ENCODE data around the gene TBC1D21.

Gene TBC1D21, protein sequence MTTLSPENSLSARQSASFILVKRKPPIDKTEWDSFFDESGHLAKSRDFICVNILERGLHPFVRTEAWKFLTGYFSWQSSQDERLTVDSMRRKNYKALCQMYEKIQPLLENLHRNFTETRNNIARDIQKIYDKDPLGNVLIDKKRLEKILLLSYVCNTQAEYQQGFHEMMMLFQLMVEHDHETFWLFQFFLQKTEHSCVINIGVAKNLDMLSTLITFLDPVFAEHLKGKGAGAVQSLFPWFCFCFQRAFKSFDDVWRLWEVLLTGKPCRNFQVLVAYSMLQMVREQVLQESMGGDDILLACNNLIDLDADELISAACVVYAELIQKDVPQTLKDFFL

DNA sequence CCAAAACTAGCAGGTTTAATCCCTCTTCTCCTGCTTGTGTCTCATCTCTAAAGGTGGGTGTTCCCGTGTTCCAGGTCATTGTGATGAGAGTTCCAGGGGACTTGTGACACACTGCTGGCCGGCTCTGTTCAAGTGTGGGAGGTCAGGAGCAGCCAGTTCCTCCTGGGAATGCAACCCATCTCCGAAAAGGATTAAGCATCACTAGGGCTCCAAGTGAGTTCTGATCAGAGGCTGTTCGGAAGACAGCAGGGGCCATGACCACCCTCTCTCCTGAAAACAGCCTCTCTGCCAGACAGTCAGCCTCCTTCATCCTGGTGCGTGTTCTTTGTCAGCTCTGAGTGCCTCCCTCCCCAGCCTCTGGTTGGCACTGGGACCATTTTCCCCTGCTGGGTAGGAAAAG, at the start of gene TBC1D21:
Gene TBC1D21 (plus strand): TSS at position 109 of the 400 bp plus-strand sequence. CDS start 146 bp downstream, at position 255.
- DNase-seq (ENCODE audit: low read depth): no peak

DNA sequence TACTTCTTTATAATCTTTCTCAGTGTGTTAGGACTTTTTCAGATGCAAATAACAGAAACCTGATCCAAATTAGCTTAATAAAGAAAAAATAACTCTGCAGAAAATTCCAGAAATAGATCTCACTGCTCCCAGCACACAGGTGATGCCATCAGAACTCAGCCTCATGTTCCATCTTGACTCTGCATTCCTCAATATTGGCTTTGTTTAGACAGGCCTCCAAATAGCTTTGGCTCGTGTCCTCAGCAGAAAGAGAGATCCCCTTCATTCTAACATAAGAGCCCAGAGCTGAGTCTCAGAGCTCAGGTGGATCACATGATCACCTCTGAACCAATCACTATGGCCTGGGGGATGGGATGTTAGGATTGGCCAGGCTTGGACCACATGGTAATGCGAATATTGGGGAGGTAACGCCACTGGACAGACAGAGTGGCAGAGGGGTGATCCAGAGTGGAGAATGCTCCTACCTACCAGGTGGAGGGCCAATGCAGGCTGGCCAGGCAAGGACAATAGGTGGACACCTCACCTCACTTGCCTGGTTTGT, 46.6 kb upstream of the TBC1D21 start:
- no peak for DNase-seq (ENCODE audit: low read depth)

DNA sequence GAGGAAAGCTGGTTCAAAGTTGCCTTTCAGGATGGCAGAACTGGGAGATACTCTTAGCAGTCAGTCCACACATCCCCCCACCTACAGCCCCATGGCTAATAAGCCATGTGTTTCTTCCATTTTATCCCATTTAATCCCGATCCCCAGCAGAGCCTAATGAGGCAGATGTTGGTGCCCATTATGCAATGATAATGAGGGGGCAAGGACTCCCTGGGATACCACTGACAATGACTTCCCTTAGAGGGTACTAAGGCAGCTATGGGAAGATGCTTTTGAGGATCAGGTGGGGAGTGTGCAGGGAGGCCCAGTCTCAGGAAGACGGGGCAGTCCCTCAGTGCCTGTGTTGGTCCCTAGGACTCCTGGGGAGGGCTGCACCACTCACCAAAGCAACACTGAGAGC, 43.8 kb upstream of the TBC1D21 start:
- no peak for DNase-seq (ENCODE audit: low read depth)

DNA sequence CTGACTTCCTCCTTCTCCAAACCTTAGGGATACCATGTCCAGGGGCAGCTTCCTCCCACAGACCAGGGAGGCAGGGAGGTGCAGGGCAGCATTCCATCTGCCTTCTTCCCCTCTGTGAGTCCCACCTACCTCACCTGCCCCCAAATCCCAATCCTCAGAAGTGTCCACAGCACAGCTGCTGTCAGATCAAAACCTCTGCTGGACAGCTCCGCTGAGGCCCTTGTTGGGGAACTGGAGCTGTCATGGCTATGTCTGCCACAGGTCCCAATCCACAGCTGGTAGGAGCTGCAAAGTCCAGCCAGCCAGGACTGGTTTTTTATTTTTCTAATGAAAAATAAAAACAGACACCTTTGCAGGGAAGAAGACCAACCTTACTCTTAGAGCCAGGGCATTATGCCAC, 40.7 kb upstream of the TBC1D21 start:
- DNase-seq (ENCODE audit: low read depth): no peak

DNA sequence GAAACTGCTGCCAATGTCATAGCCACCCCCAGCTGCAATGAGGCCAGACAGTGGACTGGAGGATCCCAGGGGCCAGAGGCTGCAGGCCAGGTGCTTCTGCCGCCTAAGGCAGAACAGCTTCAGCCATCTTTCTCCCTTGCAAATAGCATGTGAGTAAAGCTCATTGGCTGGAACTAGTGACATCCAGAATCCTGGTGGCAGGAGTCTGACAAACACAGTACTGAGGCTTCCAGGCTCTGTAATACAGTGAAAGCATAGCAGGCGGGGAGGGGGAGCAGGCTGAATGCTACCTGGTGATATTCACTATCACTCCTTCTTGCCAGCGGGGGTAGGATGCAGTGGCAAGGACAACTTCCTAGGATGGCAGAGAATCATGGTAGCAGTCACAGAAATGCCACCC, 36.5 kb upstream of the TBC1D21 start:
- no peak for DNase-seq (ENCODE audit: low read depth)

DNA sequence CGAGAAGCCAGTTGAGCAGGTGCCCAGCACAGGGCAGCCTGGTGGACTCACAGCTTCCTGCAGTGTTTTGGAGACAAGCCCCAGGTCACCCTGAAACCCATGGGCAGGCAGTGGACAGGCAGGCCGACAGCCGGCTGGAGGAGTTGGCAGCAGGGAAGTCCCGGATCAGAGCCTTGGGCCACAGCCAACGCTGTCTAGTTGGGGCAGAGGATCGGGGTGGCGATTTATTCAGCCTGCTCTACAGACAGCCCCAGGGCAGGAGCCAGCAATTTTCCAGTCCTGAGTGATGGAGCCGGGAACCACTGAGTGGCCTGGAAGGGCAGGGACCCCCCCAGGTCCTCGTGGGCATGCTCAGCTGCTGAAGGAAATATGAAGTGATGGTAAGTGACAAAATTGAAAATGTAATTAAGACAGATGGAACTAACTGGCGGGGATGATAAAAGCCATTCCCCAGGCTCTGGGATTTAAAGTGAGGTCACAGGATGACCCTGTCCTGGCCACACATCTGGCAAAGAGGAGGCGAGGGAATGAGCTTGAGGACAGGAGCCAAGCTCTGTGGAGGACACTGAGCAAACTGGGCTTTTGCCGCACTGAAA, 34.4 kb upstream of the TBC1D21 start:
- DNase-seq (ENCODE audit: low read depth): peak; percentile 11

DNA sequence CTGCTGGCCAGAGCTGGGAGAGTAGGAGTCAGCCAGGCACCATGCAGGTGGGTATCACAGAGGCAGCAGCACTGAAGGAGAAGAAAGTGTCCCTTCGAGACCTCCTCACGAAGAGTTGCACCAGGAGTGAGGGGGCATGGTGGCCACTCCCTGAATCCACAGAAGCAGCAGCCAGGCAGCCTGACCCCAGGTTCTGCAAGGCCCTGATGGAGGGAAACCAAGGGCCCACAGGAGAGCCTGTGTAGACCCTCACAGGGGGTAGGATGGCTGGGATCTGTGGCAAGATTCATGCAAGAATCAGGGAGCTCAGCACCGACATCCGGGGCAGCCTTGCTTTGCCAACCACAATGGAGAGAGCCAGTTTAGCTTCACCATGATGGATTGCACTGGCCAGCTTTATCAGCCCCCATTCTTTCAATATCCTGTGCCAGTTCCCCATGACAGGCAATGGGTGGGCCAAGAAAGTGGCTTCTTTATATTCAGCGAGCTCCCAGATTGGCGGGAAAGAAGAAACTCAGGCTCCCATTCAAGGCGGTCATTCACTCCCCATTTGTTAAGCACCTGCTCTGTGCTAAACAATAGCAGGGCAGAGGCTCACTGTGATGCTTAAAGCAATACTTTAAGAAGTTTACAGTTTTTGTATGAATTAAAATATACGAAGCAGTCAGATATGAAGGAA, 33.5 kb upstream of the TBC1D21 start:
- no peak for DNase-seq (ENCODE audit: low read depth)

DNA sequence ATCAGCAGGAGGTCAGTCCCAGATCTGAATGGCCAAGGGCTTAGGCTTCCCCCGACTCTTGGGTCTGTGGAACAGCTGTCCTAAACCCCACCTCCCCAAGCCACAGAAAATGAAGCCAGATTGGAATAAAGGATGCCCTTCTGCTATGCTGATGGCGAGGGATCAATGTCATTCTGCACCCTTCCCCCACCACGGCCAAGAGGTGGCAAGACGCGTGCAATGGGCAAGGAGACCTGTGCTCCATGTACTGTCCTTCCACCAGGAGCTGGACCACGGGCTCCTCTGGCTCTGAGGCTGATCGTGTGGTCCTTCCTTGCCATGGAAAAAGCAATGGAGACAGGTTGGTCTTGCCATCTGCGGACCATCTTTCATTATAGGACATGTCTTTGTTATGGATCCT, 32.6 kb upstream of the TBC1D21 start:
- no peak for DNase-seq (ENCODE audit: low read depth)

DNA sequence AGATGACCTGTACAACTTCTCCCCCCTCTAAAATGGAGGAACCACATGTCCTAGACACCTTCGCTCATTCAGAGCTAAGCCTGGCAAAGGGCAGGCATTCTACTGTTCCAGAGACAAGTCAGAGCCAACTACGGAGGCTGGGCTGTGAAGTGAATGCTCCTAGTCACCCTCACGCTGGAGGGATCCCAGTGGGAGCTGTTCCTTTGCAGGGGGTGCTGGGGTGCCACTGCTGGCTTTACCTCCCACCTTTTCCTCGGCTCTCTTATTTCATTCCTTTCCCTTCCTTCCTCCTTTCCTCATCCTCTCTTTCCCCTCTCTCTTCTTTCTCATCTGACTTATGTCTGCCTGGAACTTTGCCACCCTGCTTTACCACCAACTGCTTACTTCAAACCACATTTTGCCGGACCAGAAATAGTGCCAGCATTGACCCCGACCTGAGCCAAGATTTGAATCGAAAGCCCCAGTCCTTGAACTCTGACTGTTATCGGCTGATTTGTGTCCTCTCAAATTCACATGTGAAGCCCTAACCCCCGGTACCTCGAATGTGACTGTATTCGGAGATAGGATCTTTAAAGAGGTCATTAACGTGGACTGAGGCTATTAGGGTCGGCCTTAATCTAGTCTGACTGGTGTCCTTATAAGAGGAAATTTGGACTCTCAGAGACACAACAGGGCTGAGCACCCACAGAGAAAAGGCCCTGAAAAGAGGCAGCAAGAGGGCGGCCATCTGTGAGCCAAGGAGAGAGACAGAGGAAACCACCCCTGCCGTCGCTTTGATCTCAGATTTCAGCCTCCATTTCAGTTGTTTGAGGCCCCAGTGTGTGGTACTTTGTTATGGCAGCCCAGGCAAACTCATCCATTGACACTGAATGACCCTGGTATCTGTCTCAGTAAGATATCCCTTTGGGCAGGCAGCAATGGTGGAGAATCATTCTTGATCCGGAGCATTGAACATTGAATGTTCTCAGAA, 31.3 kb upstream of the TBC1D21 start:
- DNase-seq (ENCODE audit: low read depth): no peak

DNA sequence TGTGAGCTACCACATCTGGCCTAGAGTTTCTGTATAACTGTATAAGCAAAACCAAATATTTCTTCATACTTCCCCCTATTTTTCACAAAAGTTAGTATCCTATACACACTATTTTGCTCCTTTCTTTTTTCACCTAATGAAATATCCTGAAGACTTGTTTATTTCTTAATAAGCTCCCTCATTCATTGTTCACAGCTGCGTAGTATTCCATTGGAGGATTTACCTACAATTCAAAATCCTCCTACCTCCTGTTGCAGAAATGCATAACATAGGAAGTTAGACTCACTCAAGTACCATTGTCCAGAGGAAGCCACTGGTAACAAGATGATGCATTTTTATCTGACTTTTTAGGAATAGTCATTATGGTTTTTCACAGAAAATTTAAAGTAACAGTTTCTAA, 29.6 kb upstream of the TBC1D21 start:
- no peak for DNase-seq (ENCODE audit: low read depth)

DNA sequence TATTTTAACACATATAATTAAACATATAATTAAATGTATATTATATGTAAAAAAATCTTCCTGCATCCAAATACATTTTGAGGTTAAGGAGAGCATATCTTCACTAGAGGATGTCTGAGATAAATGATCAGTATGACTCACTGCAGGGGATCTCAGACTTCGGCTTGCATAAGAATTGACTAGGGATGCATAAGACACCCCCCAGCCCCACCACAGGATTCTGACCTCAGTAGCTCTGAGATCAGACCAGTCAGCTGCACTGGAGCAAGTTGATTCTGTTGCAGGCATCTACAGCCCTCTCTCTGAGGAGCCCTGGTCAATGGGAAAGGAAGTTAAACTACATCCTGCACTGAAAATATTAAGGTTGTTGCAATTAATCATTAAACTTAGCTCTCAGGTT, 29.0 kb upstream of the TBC1D21 start:
- DNase-seq (ENCODE audit: low read depth): peak; percentile 82

DNA sequence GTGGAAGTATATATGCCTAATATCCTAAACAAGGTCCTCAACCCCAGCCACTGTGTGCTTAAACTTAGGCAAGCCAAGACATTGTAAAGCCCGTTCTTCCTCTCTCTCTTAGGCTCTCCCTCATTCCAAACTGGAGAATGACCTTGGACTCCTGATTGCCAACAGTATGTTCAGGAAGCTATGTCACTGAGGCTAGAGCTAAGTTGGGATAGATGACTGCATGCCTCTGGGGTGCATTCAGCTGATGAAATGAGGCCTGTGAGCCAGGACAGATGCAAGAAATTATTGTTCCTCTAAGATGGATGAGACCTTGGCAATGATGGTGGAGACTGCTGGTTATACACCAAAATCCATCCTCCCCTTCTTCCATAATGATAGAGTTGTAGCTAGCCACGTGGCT, 27.9 kb upstream of the TBC1D21 start:
- DNase-seq (ENCODE audit: low read depth): no peak

DNA sequence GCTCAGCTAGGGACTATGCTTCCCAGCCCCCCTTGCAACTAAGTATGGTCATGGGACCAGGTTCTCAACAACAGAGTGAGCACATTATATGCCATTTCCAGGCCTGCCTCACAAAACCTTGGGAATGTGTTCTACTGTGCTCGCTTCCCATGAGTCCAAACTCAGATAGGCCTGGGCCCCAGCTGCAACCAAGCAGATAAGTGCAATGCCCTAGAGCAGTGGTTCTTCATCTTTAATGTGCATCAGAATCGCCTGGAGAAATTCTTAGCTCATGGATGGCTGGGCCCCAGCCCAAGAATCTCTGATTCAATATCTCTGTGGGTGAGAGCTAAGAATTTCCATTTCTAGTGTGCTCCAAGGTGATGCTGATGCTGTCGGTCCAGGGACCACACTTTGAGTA, 27.5 kb upstream of the TBC1D21 start:
- no peak for DNase-seq (ENCODE audit: low read depth)

DNA sequence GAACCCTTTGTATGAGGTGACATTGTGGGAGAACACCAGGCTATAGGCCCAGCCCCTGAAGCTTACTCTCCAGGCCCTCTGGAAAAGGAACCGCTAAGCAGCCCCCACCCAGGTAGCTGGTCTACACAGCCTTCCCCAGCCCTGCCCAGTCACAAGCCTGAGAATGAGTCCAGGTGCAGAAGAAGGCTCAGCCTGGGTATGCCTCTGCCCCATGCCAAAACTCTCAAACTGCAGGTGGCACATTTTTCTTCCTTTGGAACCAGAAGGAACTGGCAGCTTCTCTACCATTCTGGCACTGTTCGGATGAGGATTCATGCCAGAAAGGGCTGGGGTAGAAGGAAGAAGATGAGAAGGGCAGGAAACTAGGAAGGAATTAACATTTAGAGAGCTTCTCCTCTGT, 23.7 kb upstream of the TBC1D21 start:
- DNase-seq (ENCODE audit: low read depth): no peak

DNA sequence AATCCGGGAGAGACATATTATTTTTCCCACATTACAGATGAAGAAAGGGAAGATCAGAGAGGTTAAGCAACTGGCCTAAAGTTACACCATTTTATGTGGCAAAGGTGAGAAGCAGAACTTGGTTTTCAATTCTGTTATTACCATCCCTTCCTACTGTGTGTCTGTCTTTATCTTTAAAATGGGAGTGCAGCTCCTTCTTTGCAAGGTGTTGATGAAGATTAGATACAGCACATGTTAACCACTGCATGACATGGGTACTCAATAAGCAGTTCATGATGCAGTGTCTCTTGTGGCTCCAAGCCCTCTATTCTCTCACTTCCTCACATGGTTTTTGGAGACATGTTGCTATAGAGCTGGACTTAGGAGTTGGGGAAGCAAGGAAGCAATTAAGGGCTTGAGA, 23.1 kb upstream of the TBC1D21 start:
- no peak for DNase-seq (ENCODE audit: low read depth)

DNA sequence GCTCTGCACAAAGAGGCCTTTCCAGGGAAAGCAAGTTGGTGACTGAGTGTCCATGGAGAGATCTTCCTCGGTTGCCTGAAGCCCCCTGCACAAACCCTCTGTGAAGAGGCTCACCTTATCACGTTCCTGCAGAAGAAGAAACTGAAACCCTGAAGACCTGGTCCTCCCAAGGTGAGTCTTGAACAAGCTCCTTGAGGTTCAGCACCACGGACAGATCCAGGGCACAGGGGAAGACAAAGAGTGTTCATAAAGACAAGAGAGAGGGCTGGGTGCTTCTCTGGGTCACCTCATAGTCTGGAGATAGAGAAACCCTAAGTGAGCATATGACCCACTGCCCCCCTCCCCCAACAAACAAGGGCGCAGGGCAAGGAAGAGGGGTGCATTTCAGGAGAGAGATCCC, 21.7 kb upstream of the TBC1D21 start:
- peak; percentile 60 for DNase-seq (ENCODE audit: low read depth)

DNA sequence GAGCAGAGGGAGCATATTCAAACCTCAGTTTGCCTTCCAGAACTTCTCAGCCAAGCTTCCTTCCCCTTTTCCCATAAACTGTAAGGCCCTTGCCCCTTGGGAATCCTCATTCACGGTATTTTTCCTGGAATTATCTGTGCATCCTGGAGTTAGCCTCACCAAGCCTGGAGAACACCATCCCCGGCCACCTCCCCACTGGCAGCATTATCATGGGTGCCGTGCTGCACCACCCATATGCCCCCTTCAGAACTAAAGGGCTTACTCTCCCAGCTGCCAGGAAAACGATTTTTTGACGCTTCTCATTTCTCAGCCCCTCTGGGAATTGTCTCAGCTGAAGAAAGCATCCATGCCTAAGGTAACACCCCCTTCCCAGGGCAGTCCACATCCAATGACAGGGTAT, 20.9 kb upstream of the TBC1D21 start:
- no peak for DNase-seq (ENCODE audit: low read depth)

DNA sequence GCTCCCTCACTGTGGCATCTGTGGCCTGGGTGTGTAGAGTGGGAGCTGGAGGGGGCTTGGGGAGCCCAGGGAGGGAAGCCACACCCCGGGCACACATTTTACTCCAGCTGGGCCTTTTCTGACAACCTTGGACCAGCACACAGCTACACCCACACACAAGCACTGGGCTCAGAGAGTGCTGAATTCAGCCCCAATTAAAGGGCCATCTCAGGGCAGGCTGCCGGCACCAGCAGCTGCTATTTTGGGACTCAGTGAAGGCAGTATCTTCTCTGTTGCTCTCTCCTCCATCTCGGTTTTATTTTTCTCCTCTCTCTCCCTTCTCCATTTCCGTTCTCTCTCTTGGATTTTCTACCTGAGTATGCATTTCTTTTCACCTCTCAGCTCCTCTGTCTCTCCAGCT, 19.1 kb upstream of the TBC1D21 start:
- DNase-seq (ENCODE audit: low read depth): no peak

DNA sequence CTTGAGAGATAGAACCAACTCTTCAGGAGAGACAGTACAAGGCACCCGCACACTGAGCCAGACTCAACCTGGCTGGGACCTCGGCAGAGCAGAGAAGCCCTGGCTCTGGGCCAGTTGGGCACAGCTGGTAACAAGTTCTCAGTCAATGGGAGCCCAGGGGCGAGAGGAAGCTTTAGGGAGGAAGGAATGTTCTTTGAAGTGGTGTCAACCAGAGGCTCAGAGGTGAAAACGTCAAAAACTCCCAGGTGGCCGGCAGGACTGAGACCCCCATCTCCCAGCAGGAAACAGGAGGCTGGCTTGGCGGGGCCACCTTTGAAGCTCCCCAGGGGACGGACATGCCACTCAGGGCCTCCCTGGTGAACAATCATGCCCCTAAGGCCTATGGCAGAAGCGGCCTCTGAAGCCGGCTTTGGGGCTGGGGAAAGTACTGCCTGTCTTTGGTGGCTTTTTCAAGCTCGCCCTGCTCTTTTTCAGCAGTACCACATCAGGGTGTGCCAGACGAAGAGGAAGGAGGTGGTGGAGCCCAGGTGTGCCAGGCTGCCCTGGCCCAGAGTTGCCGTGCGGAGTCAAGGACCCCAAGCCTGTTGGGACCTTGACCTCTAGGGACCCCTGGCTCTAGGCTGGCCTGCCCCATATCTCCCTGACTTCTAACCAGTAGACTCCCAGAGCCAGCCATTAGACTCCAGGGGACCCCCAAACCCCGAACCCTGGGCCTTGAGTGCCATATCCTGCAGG, 16.7 kb upstream of the TBC1D21 start:
- DNase-seq (ENCODE audit: low read depth): no peak

DNA sequence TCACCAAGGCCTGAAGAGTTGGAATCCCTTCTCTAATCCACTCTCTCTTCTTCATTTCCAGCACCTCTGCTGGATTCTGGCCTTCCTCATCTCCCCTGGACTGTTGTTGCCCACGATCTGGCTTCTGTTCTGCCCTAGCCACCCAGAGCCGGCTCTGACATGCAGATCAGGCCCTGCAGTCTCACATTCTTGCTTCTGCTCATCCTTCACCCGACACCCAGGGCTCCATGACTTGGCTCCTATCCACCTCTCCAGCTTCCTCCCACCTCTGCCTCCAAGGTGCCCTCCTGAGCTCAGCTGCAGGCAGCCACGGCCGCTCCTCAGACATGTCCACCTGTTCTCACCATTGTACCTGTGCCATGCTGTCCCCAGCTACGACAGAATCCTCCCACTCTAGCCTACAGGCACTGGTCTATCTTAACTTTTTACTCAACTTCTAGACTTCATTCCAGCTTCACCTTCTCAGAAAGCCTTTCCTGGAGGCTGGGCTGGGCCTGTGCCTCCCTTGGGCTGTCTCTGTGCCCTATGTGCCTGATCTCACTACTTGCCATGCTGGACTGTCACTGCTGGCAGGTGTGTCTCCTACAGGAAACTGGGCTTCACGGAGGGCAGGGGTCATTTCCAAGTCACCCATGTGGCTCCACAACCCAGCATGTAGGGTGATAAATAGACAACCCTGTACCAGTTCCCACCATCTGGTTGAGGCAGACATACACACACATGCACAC, 16.0 kb upstream of the TBC1D21 start:
- no peak for DNase-seq (ENCODE audit: low read depth)

DNA sequence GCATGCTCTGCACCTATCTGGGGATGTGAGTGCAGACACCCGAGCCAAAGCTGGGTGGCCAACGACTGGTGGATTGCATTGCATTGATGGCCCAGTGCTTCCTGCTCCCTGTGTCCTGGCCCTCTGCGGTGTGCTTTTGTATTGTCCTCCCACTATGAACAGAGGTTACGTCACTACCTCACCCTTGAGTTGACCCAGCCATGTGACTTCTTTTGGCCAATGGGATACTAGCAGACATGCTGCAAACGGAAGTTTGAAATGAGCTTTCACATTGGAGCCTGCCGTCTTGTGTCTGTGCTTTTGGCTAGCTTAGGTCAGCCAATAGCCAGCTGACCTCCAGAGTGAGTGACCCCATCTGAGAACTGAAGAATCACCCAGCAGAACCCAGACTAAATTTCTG, 15.3 kb upstream of the TBC1D21 start:
- DNase-seq (ENCODE audit: low read depth): no peak
